CD4-positive, alpha-beta T cell treated with Interleukin-2 at 100 ng/mL for 4 hours (primary cell): ENCODE measurements around the gene SYNPO2.

Experiments used
- DNase-seq: peaks from one replicate; pipeline ENCODE4 v3.0.0-alpha.2; 2020; ENCODE audit warnings: low spot score

The SYNPO2 gene

GRCh38 chr4:118931786-118932185 lies 43.1 kb downstream of the SYNPO2 start:
- DNase-seq, result no peak

DNA sequence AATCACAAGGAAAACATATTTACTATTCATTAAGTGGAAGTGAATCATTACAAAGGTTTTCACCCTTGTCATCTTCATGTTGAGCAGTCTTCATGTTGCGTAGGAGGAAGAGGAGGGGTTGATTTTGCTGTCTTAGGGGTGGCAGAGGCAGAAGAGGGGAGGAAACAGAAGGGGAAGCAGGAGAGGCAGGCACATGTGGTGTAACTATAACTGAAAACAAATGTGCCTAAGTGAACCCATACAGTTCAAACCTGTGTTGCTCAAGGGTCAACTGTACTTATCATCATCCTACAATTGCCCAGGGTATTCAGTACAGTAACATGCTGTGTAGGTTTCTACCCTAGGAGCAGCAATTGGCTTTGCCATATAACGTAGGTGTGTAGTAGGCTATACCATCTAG lies 47.2 kb downstream of the SYNPO2 start:
- no peak for DNase-seq

DNA sequence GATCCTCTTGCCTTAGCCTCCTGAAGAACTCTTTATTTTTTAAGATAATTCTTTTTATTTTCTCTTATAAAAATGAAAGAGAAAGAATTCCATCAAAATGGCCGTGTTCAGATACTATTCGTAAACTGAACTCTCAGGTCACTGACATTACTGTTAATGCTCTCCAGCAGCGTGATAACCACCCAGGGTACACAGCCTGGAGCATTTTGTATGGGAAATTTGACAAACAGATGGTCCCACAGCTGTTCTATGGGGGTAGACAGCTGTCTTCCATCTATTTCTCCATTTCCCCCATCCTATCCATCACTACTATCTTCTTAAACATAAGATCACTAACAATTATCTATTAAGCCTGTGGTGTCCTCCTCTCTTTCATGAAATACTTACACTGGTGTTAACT lies 47.8 kb downstream of the SYNPO2 start:
- no peak for DNase-seq

- no peak for DNase-seq
These were observed 50.6 kb downstream of the SYNPO2 start for GRCh38 chr4:118939169-118939783.

DNA sequence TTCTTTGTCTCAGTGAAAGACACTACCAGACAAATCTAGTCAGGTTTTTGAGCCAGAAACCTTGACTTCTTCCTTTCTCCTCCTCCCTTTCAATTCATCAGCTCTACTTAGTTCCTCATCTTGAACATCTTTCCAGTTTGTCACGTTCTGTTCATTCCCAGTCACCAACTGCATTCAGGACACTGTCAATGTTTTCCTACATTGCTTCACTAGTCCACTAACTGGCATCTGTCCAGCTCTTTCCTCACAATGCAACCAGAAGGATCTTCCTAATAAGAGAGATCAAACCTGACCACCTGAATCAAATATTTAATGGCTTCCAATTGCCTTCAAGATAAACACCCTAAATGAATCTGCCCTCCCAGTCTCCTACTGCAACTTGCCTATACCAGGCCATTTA lies 52.5 kb downstream of the SYNPO2 start:
- DNase-seq, result no peak

DNA sequence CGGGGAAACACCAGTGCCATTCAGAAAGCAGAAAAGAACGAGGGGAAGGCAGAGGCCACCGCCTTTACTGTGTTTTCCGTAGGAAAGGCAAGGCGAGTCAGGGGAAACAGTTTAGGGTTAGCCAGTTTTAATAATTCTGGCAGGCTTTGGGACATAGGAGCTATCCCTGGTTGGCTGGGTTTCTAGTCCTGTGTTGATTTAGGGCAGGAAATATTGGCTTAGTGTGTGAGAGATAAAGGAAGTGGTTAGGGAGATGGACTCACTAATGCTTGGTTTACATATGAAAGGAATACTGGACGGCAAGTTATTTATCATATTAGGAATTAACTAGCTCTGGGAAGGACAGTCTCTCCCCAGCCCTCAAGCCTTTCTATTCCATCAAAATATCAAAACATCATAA lies 53.1 kb downstream of the SYNPO2 start:
- DNase-seq, result no peak

DNA sequence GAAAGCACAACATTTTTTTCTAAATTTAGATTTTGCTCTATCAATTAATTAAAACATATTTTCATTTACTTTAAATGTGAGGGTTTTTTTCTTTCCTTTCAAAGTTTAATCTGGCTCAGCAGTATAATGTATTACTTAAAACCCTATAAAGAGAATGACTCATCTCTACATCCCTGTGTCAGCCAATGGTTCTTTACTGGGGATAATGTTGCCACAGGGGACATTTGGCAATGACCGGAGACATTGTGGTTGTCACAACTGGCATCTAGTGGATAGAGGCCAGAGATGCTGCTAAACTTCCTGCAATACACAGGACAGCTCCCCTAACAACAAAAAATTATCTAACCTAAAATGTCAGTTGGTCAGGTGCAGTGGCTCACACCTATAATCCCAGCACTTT lies 53.8 kb downstream of the SYNPO2 start:
- no peak for DNase-seq

GRCh38 chr4:118947095-118947494 lies 58.4 kb downstream of the SYNPO2 start:
- DNase-seq, result no peak

GRCh38 chr4:118948545-118949144 lies 60.0 kb downstream of the SYNPO2 start:
- DNase-seq, result no peak

- no peak for DNase-seq
These were observed 61.6 kb downstream of the SYNPO2 start for GRCh38 chr4:118950224-118950623.

DNA sequence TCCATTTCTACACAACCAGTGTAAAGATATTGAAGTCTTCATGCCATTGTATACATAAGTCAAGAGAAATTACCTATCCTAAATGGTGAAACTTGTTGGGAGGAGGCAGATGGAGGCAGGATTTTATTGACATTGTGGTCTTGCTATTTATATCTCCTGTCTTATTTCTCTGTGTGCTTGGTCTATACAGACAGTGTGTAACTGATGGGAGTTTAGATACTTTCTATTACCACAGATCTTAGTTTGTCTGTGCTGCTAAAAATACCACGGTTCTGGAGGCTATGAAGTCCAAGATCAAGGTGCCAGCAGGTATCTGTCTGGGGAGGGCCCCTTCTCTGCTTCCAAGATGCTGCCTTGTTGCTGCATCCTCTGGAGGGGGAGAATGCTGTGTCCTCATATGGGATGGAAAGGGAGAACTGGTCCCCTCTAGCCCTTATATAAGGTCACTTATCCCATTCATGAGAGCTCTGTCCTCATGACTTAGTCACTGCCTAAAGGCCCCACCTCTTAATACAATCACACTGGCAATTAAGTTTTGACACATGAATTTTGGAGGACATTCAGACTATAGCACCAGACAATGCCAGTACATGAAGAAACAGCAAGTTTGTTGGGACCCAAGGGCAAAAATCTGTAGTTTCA lies 62.4 kb downstream of the SYNPO2 start:
- DNase-seq, result no peak

DNA sequence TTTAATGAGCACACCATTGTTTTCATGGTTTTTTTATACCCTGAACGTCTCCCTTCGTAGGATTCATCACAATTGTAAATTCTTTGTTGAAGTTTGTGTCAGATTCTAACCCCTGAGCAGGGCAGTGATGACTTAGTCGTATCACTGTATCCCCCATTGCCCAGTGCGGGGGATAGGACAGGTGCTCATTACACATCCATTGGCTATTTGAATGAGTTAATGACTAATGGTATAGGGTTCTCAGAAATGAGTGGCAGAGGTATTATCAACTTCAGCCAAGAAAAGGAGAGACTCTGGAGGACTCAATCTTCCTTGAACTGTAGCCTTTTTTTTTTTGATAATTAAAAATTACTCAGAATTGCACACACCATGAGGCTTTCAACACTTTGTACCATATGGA lies 64.6 kb downstream of the SYNPO2 start:
- no peak for DNase-seq

GRCh38 chr4:118954246-118954645 lies 65.6 kb downstream of the SYNPO2 start:
- DNase-seq, result no peak

- no peak for DNase-seq
These were observed 66.9 kb downstream of the SYNPO2 start for GRCh38 chr4:118955515-118955914.

GRCh38 chr4:118957722-118958445 lies 69.2 kb downstream of the SYNPO2 start:
- DNase-seq, result no peak

DNA sequence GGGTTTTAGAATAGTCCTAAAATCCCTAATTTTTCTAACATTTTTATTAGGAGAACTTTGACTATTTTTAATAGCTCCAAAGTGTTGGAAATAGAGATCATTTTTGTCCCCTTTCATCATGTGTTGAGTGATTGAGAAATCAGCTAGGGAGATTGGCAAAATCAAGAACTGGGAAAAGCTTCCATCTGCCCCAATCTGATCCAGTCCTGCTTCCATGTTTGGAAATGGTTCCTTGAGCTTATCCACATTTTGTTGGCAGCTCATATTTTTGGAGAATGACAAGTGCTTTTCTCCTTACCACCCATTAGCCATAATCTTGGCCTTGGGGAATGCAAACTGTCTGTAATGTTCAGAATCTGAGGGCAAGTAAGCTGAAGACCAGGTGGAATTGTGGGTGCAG lies 73.9 kb downstream of the SYNPO2 start:
- no peak for DNase-seq

DNA sequence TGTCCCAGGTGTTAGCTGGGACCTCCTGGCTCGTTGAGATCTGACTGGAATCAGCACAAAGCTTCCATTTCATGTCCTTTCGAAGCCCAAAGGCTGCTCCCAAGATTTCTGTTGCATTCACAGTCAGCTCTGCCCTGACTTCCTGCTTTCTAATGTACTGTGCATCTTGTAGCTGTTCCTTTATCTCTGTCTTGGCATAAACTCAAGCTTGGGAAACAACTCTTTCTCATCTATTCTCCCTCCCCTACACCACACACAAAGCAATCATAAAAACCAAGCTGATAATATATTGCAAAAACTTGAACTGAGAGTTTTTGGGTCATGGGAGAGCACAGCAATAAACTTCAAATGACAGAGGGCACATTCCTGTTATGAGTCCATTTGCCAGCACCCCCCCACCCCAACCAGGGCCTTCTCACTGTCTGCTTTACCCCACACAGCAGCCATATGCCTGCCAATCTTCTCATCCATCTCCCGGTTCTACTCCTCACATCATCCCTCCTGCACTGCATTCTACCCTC lies 76.3 kb downstream of the SYNPO2 start:
- no peak for DNase-seq

GRCh38 chr4:118967393-118967792 lies 78.7 kb downstream of the SYNPO2 start:
- no peak for DNase-seq

DNA sequence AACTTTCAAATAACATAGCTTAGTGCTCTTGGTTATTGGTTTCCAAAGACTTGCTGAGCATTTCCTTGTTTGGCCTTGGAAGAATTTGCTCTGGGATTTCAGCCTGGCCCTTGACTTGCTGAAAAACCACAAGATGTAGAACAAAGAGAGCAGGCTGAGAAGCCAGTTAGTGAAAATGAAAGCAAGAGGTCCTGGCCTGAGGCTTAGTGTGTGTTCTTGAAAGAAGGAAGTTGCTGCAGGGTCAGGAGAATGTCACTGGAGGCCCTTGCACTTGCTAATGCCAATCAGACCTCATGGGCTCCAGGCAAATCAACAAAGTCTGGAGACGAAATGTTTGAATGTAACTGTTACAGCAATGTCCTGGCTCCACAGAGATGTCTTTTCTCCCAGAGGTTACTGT lies 79.4 kb downstream of the SYNPO2 start:
- DNase-seq, result no peak

DNA sequence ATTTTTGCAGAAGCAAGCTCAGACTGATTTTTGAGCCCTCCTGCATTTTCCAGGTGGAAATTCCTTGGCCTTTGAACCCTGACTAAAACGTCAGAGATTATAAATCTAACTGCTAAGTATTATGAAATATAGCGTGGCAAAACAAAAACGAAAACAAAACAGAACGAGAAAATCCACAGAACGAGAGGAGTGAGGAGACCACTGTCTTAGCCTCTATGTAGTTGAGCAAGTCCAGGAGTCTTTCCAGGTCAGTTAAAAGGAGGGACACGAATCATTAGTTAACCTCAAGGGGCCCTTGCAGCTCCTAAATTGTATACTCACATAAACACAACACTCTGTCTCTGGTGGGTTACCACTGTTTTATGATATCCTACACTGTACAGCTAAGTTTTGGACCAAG lies 80.2 kb downstream of the SYNPO2 start:
- DNase-seq, result no peak

- no peak for DNase-seq
These were observed 80.7 kb downstream of the SYNPO2 start for GRCh38 chr4:118969359-118969758.

DNA sequence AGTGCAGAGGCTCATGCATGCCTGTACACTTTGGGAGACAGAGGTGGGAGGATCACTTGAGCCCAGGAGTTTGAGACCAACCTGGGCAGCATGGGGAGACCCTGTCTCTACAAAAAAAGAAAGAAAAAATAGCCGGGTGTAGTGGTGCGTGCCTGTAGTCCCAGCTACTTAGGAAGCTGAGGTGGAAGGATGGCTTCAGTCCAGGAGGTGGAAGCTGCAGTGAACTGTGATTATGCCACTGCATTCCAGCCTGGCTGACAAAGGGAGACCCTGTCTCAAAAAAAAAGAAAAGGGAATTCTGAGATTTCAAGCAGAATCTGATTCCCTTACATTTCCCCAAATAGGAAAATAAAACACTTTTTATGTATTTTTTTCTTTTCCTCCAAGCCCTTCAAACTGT lies 83.5 kb downstream of the SYNPO2 start:
- no peak for DNase-seq

- no peak for DNase-seq
These were observed 84.6 kb downstream of the SYNPO2 start for GRCh38 chr4:118973295-118973694.
